ENCODE results near the gene MFAP2. TPM values are rescaled to one million over a fixed set of nuclear protein-coding genes. Genes with fewer than 3 reads are reported as not detected.

Gene MFAP2
- total and polyA plus RNA-seq, 2 of the 8 experiments (the other 6 are each of a cell fraction or from before 2014, with no cell fraction given) = 172 to 326 TPM

DNA sequence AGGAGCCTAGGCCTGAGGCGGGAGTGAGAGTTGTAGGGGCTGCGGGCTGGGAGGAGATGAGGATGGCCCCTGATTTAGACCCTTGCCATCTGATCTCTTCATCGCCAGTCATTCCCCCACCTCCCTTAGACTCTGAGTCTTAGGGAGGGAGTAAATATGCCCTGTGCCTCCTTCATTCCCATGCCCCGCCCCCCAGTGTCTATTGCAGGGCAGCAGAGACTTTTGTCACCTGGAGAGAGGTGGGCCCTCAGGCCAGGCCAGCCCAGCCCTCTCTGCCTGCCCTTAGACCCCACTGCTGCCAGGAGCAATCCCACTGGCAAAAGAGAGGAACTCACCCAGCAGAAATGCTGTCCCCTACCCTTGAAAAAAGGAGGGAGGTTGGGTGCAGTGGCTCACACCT, 3.2 kb upstream of the MFAP2 start:
- H3K23me2 ChIP-seq (ENCODE audit: low read depth, low read length) = peaks cover 6% of the 10 kb centered on the region
- H4K20me1 ChIP-seq (replicated peaks in 1 of 2; ENCODE audit: control insufficient read depth in 1 of 2, insufficient read depth in 2 of 2, low read length in 2 of 2) = peaks cover 3% of the 10 kb centered on the region in 2 experiments
- H2BK5ac ChIP-seq (ENCODE audit: low read depth, low read length) = no peak overlapping the region
- H2BK15ac ChIP-seq (ENCODE audit: low read length) = no peak overlapping the region; the same call in 1 of the 2 replicates
- no peak overlapping the region for H2AK5ac ChIP-seq (ENCODE audit: low read depth, low read length)
- H3K9me3 ChIP-seq (ENCODE audit: insufficient read depth in 2 of 2, low read depth in 1 of 2, low read length in 1 of 2) = no peaks in the 10 kb centered on the region
- CTCF ChIA-PET (ENCODE audit: partially characterized antibody) = interaction anchor here (1.1 to 14.2 kb wide), 6 partner anchors 17 to 64 kb away, joined by 3 to 267 read pairs (median 27); no protein-coding TSS in a partner anchor
- H3K4me3 ChIP-seq (ENCODE audit: extremely low read depth in 1 of 4, insufficient read depth in 2 of 4, low read depth in 3 of 4, low read length in 4 of 4) = no peak overlapping the region
- no peak overlapping the region for H4K5ac ChIP-seq (ENCODE audit: insufficient read length, low read depth, low read length)
- peaks cover 0 to 11% of the 10 kb centered on the region in 2 experiments; a peak in 2 of 4 replicates for H3K79me2 ChIP-seq (ENCODE audit: control insufficient read depth in 1 of 2, insufficient read depth in 2 of 2, low read length in 2 of 2)
- no peak overlapping the region for H4K91ac ChIP-seq (replicated peaks; ENCODE audit: insufficient read length, low read length)
- H3K4ac ChIP-seq (replicated peaks; ENCODE audit: insufficient read length, low read depth, low read length) = no peak overlapping the region
- H2AFZ ChIP-seq (ENCODE audit: low read length) = no peak overlapping the region
- H3K56ac ChIP-seq (replicated peaks; ENCODE audit: insufficient read length, low read depth, low read length) = no peak overlapping the region
- 80% methylated on average over 4 of the region's 4 CpGs; no CpG with 5 or more reads in 1 of the 2 experiments for WGBS, 2 experiments (ENCODE audit: extremely low coverage in 1 of 2, insufficient coverage in 1 of 2, insufficient read length in 1 of 2, insufficient replicate concordance in 2 of 2, low coverage in 1 of 2, low lambda C conversion rate in 2 of 2, missing lambda C conversion rate in 1 of 2)
- peaks cover 0 to 14% (median 10%) of the 10 kb centered on the region in 4 experiments; a peak in 6 of 7 replicates for H3K4me1 ChIP-seq (replicated peaks in 1 of 4; ENCODE audit: control insufficient read depth in 3 of 4, insufficient read depth in 4 of 4, low read length in 3 of 4)
- no peak overlapping the region for H3K27ac ChIP-seq (ENCODE audit: low read depth, low read length)
- FAIRE-seq = no peak
- no peak overlapping the region for H3K23ac ChIP-seq (ENCODE audit: insufficient read length)
- no peak overlapping the region for H4K8ac ChIP-seq (ENCODE audit: extremely low read depth, insufficient read depth, low read length)
- H3K79me1 ChIP-seq (ENCODE audit: low read depth, low read length) = no peaks in the 10 kb centered on the region; the same call in 1 of the 2 replicates
- H2BK120ac ChIP-seq (replicated peaks; ENCODE audit: low read depth, low read length) = no peak overlapping the region
- POLR2A ChIA-PET (ENCODE audit: partially characterized antibody) = interaction anchor here (2.7 kb wide), 1 partner anchor 9 kb away, joined by 9 read pairs; no protein-coding TSS in a partner anchor
- no peak overlapping the region for H3K18ac ChIP-seq (ENCODE audit: extremely low read depth, low read length)
- H3K9ac ChIP-seq (replicated peaks in 1 of 4; ENCODE audit: extremely low read depth in 1 of 4, low read depth in 3 of 4, low read length in 3 of 4) = no peak overlapping the region
- no peak overlapping the region for H2BK12ac ChIP-seq (ENCODE audit: low read depth, low read length)
- H3K36me3 ChIP-seq (ENCODE audit: control insufficient read depth in 2 of 4, insufficient read depth in 4 of 4, low read length in 3 of 4) = peaks cover 0 to 9% (median 4%) of the 10 kb centered on the region in 4 experiments; a peak in 2 of 8 replicates
- peak in 1 of 2 experiments; percentile 45 for DNase-seq (ENCODE audit: low read depth in 1 of 2, low spot score in 2 of 2)
- TF ChIP-seq CHD2 (IDR thresholded peaks at IDR 0.05; ENCODE audit: low read length) (no peak), TAF1 (IDR thresholded peaks at IDR 0.05; ENCODE audit: low read depth, low read length) (no peak), JUN (IDR thresholded peaks at IDR 0.05; ENCODE audit: low read depth, low read length) (no peak), SIRT6 (IDR thresholded peaks at IDR 0.05; ENCODE audit: low read length) (no peak), CHD1 (IDR thresholded peaks at IDR 0.05; ENCODE audit: low read depth, low read length) (no peak), BRCA1 (IDR thresholded peaks at IDR 0.05; ENCODE audit: low read depth, low read length) (no peak), SIN3A (conservative IDR thresholded peaks at IDR 0.05 in 1 of 2, IDR thresholded peaks at IDR 0.05 in 1 of 2; ENCODE audit: low read depth in 1 of 2, low read length in 2 of 2) (no peak), GABPA (IDR thresholded peaks at IDR 0.05; ENCODE audit: borderline replicate concordance, insufficient read depth, low read length) (no peak), RXRA (IDR thresholded peaks at IDR 0.05; ENCODE audit: insufficient read depth, low read depth, low read length) (no peak), ZNF274 (IDR thresholded peaks at IDR 0.05; ENCODE audit: borderline replicate concordance, extremely low read depth, low read length) (no peak), RFX5 (IDR thresholded peaks at IDR 0.05; ENCODE audit: borderline replicate concordance, low read depth, low read length) (no peak), SRF (IDR thresholded peaks at IDR 0.05; ENCODE audit: low read depth, low read length) (no peak), YY1 (IDR thresholded peaks at IDR 0.05; ENCODE audit: low read depth, low read length) (no peak), RNF2 (IDR thresholded peaks at IDR 0.05; ENCODE audit: borderline replicate concordance, low read depth, low read length, missing control alignments, poor library complexity, severe bottlenecking) (no peak)
- H2BK20ac ChIP-seq (ENCODE audit: low read length) = no peak overlapping the region
- H3K4me2 ChIP-seq (ENCODE audit: insufficient read depth in 1 of 2, low read depth in 2 of 2, low read length in 2 of 2) = no peak overlapping the region
- H3K27me3 ChIP-seq (replicated peaks in 1 of 4; ENCODE audit: control insufficient read depth in 3 of 4, extremely low read depth in 1 of 4, insufficient read depth in 3 of 4, low read length in 3 of 4) = peaks cover 0 to 3% (median 0%) of the 10 kb centered on the region in 4 experiments; a peak in 1 of 7 replicates
- H3K14ac ChIP-seq (ENCODE audit: insufficient read length) = no peak overlapping the region
